Transverse colon (tissue), 3 donors: ENCODE data around the gene AOPEP.

ENCODE experiments used
- EP300 ChIP-seq: sonication (generic); formaldehyde crosslinking; IDR thresholded peaks from one replicate; pipeline ENCODE4 v1.6.1; 2017; ENCODE audit warnings: antibody characterized with exemption, low read depth
- POLR2A ChIP-seq: fragments of 450-650 bp; IDR thresholded peaks from one replicate; pipeline ENCODE4 v1.6.1; 2016; ENCODE audit warnings: antibody characterized with exemption, mild to moderate bottlenecking, moderate library complexity
- TF ChIP-seq, protein P1 (sequence below), 5 experiments: fragments of 200-600 bp in 3 of 5; fragments of 450-650 bp in 2 of 5; sonication (generic) in 3 of 5; IDR thresholded peaks; 1 replicate in 2 of 5; 2 replicates in 3 of 5; pipeline ENCODE4 v1.5.1; 2016 to 2017; ENCODE audit warnings: antibody characterized with exemption in 5 of 5, inconsistent platforms in 3 of 5, mild to moderate bottlenecking in 2 of 5, moderate library complexity in 1 of 5

DNA sequence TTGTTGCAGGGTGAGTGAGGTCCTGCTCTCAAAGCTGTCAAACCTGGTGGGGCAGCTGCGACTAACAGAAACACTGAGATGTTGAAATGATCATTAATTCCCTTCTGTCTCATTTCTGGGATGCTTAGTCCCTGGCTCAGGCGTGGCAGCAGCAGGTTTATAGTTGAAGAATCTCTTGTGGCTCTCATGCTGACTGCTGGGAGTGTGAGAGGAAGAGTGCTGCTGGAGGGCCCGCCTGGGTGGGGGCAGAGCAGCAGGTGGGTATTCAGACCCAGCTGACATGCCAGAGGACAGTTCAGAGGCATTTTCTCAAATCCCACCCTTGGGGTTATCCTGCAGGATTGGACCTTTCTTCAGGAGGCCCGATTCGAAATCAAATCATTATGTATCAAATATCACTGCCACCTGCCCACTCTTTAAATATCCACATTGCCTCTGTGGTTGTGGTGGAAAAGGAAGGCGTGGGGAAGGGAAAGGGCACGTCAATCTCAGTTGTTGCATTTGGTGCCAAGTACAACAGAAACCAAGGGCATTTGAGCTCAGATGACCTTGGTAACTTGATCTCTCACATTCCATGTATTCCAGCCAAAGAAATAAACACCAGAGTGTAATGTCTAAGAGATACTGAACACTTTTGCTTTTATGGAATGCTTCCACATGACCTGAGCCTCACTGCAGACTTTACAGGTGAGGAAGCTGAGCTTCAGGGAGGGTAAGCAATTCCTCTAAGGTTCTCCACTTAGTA, 224.3 kb downstream of the AOPEP start:
- TF ChIP-seq, protein P1, sequence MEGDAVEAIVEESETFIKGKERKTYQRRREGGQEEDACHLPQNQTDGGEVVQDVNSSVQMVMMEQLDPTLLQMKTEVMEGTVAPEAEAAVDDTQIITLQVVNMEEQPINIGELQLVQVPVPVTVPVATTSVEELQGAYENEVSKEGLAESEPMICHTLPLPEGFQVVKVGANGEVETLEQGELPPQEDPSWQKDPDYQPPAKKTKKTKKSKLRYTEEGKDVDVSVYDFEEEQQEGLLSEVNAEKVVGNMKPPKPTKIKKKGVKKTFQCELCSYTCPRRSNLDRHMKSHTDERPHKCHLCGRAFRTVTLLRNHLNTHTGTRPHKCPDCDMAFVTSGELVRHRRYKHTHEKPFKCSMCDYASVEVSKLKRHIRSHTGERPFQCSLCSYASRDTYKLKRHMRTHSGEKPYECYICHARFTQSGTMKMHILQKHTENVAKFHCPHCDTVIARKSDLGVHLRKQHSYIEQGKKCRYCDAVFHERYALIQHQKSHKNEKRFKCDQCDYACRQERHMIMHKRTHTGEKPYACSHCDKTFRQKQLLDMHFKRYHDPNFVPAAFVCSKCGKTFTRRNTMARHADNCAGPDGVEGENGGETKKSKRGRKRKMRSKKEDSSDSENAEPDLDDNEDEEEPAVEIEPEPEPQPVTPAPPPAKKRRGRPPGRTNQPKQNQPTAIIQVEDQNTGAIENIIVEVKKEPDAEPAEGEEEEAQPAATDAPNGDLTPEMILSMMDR (IDR thresholded peaks at IDR 0.05), result no peak
- TF ChIP-seq EP300 (no peak), POLR2A (no peak)
